ENCODE measurements around the gene SOD1.

- no peak for TF ChIP-seq POLR2A (IDR thresholded peaks at IDR 0.05; ENCODE audit: low read length)
- no peak for TF ChIP-seq GATA1 (IDR thresholded peaks at IDR 0.05; ENCODE audit: low read depth, low read length)
Observed at GRCh38 chr21:31708541-31708940, 49.0 kb downstream of the SOD1 start.

Data from erythroblast (primary cell).